ENCODE results near the gene ARL2BP.

DNA sequence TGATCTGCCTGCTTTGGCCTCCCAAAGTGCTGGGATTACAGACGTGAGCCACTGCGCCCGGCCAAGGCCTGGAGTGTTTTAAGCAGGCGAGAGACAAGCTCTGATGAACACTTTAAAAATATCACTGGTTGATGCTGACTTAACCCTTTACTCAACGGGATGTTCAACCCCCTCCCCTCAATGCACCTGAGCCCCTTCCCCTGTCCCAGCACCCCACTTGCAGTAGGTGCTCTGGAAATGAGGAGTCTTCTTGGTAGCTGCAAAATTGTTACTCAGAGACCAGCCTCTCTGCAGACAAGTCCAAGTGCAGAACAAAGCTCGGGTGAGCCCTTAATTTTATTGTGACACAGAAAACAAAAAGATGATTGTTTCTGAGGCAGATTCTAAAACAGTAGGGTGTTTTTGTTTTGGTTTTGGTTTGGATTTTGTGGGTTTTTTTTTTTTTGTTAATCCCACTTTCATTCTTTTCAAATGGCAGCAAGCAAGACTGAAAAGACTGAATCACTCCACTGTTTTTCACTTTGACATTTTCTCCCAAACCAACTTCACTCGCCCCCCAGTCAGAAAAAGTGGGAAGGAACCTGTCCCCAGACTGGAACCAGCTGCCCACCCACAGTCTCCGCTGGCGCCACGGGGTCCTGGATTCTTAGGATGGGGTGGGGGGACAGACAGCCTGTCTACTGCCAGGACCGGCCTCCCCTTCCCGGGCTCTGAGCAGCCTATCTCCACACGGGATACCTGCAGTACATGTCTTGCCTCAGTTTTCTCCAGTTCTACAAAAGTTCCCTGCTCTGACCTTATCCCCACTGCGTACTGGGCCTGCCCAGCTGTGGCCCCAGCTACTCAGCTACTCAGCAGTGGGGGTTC, 44.6 kb downstream of the ARL2BP start:
- TF ChIP-seq, protein P1, sequence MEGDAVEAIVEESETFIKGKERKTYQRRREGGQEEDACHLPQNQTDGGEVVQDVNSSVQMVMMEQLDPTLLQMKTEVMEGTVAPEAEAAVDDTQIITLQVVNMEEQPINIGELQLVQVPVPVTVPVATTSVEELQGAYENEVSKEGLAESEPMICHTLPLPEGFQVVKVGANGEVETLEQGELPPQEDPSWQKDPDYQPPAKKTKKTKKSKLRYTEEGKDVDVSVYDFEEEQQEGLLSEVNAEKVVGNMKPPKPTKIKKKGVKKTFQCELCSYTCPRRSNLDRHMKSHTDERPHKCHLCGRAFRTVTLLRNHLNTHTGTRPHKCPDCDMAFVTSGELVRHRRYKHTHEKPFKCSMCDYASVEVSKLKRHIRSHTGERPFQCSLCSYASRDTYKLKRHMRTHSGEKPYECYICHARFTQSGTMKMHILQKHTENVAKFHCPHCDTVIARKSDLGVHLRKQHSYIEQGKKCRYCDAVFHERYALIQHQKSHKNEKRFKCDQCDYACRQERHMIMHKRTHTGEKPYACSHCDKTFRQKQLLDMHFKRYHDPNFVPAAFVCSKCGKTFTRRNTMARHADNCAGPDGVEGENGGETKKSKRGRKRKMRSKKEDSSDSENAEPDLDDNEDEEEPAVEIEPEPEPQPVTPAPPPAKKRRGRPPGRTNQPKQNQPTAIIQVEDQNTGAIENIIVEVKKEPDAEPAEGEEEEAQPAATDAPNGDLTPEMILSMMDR (IDR thresholded peaks at IDR 0.05 in 2 of 3, conservative IDR thresholded peaks at IDR 0.05 in 1 of 3; ENCODE audit: insufficient read depth in 2 of 3, low read depth in 1 of 3, low read length in 3 of 3) = no peak
- TF ChIP-seq, protein P2, sequence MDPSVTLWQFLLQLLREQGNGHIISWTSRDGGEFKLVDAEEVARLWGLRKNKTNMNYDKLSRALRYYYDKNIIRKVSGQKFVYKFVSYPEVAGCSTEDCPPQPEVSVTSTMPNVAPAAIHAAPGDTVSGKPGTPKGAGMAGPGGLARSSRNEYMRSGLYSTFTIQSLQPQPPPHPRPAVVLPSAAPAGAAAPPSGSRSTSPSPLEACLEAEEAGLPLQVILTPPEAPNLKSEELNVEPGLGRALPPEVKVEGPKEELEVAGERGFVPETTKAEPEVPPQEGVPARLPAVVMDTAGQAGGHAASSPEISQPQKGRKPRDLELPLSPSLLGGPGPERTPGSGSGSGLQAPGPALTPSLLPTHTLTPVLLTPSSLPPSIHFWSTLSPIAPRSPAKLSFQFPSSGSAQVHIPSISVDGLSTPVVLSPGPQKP (CRISPR knock-in tag; IDR thresholded peaks at IDR 0.05) = no peak
- TF ChIP-seq DNMT1 (IDR thresholded peaks at IDR 0.05) (no peak), U2AF2 (optimal IDR thresholded peaks at IDR 0.05; ENCODE audit: low read depth, low read length) (no peak), ARID1B (IDR thresholded peaks at IDR 0.05) (no peak), TAF1 (IDR thresholded peaks at IDR 0.05; ENCODE audit: control insufficient read depth, extremely low read depth, insufficient read depth, low read length, severe bottlenecking) (no peak), EZH2 (IDR thresholded peaks at IDR 0.05; ENCODE audit: borderline replicate concordance, low read depth, low read length) (no peak), RAD21 (CRISPR knock-in tag; conservative IDR thresholded peaks at IDR 0.05 in 1 of 2, IDR thresholded peaks at IDR 0.05 in 1 of 2) (no peak), MCM3 (IDR thresholded peaks at IDR 0.05) (no peak), SIN3A (IDR thresholded peaks at IDR 0.05; ENCODE audit: borderline replicate concordance in 2 of 2, control insufficient read depth in 1 of 2, low read depth in 2 of 2, low read length in 2 of 2) (no peak), MXI1 (IDR thresholded peaks at IDR 0.05; ENCODE audit: low read depth, low read length) (no peak)

Data from K562 (cell line).